H1 (cell line): Measurements from ENCODE around the gene ZFYVE16. TPM values are rescaled to one million over a fixed set of nuclear protein-coding genes. Genes with fewer than 3 reads are reported as not detected.
A peak's percentile ranks its signal among the peaks of the same experiment; 100 is the strongest.
"Not testable (repeated sequence)": the region's sequence is repeated elsewhere in the genome, so short reads cannot be mapped to it uniquely, and the experiment has no call there.

Experiments
- CTCF ChIA-PET: fragments of 300-600 bp; sonication (Branson Sonifier 250); formaldehyde crosslinking; loops from one replicate; lab custom pipeline; 2021; ENCODE audit not compliant: partially characterized antibody; lab: Charles Lee
- POLR2A ChIA-PET: fragments of 300-600 bp; sonication (Branson Sonifier 250); formaldehyde crosslinking; loops from one replicate; lab custom pipeline; 2021; ENCODE audit warnings: inconsistent platforms; ENCODE audit not compliant: partially characterized antibody; lab: Charles Lee
- DNase-seq, 2 experiments: peaks; one replicate each; pipeline versions ENCODE4 v3.0.0 to v3.0.0-alpha.2; 2010 to 2022; ENCODE audit warnings: low spot score in 2 of 2, low read depth in 1 of 2, mixed read lengths in 1 of 2
- FAIRE-seq: peaks from 2 replicates; lab custom pipeline; 2011; peaks lifted over from hg19 to GRCh38; lab: Jason Lieb, UNC
- H2AFZ ChIP-seq: 2 replicates; pipeline ENCODE4 v1.8.1; 2012; ENCODE audit warnings: low read length, inconsistent platforms
- H2AK5ac ChIP-seq: 2 replicates; pipeline ENCODE4 v1.6.1; 2013; ENCODE audit warnings: low read depth, low read length
- H2BK120ac ChIP-seq: replicated peaks from 2 replicates; pipeline ENCODE3; 2013; ENCODE audit warnings: low read depth, low read length, inconsistent platforms
- H2BK12ac ChIP-seq: 2 replicates; pipeline ENCODE4 v1.6.1; 2013; ENCODE audit warnings: low read depth, low read length
- H2BK15ac ChIP-seq: 2 replicates; pipeline ENCODE4 v1.6.1; 2013; ENCODE audit warnings: low read length
- H2BK20ac ChIP-seq: 2 replicates; pipeline ENCODE4 v1.6.1; 2013; ENCODE audit warnings: low read length
- H2BK5ac ChIP-seq: 2 replicates; pipeline ENCODE4 v1.6.1; 2013; ENCODE audit warnings: low read depth, low read length
- H3K14ac ChIP-seq: 2 replicates; pipeline ENCODE4 v1.6.1; 2013; ENCODE audit warnings: inconsistent platforms; ENCODE audit not compliant: insufficient read length
- H3K18ac ChIP-seq: 2 replicates; pipeline ENCODE4 v1.6.1; 2013; ENCODE audit warnings: low read length; ENCODE audit errors: extremely low read depth
- H3K23ac ChIP-seq: 2 replicates; pipeline ENCODE4 v1.6.1; 2013; ENCODE audit warnings: inconsistent platforms; ENCODE audit not compliant: insufficient read length
- H3K23me2 ChIP-seq: 2 replicates; pipeline ENCODE4 v1.6.1; 2013; ENCODE audit warnings: low read depth, low read length
- H3K27ac ChIP-seq: 2 replicates; pipeline ENCODE4 v1.6.1; 2011; ENCODE audit warnings: low read depth, low read length, inconsistent platforms
- H3K27me3 ChIP-seq, 4 experiments: replicated peaks in 1 of 4; 1 replicate in 1 of 4; 2 replicates in 3 of 4; pipeline versions ENCODE4 v1.6.1 to v1.8.1; 2011 to 2013; ENCODE audit warnings: low read length in 3 of 4, mild to moderate bottlenecking in 3 of 4, inconsistent platforms in 2 of 4, mixed read lengths in 2 of 4, moderate library complexity in 1 of 4; ENCODE audit not compliant: control insufficient read depth in 3 of 4, insufficient read depth in 3 of 4; ENCODE audit errors: extremely low read depth in 1 of 4
- H3K36me3 ChIP-seq, 4 experiments: 2 replicates each; pipeline versions ENCODE4 v1.6.1 to v1.8.1; 2011 to 2013; ENCODE audit warnings: mild to moderate bottlenecking in 4 of 4, low read length in 3 of 4, moderate library complexity in 2 of 4, control low read depth in 1 of 4, inconsistent platforms in 1 of 4; ENCODE audit not compliant: insufficient read depth in 4 of 4, control insufficient read depth in 2 of 4
- H3K4ac ChIP-seq: replicated peaks from 2 replicates; pipeline ENCODE3; 2013; ENCODE audit warnings: low read length, low read depth, mixed read lengths, inconsistent platforms; ENCODE audit not compliant: insufficient read length
- H3K4me1 ChIP-seq, 4 experiments: replicated peaks in 1 of 4; 1 replicate in 1 of 4; 2 replicates in 3 of 4; pipeline versions ENCODE4 v1.6.1 to v1.8.1; 2011 to 2013; ENCODE audit warnings: low read length in 3 of 4, inconsistent platforms in 2 of 4, mixed read lengths in 1 of 4; ENCODE audit not compliant: insufficient read depth in 4 of 4, control insufficient read depth in 3 of 4
- H3K4me2 ChIP-seq, 2 experiments: 2 replicates each; pipeline versions ENCODE4 v1.6.1 to v1.8.1; 2011 to 2013; ENCODE audit warnings: low read depth in 2 of 2, low read length in 2 of 2, control low read depth in 1 of 2, inconsistent platforms in 1 of 2, mild to moderate bottlenecking in 1 of 2; ENCODE audit not compliant: insufficient read depth in 1 of 2
- H3K4me3 ChIP-seq, 4 experiments: fragments of 200-600, 300-600 bp in 1 of 4; sonication (generic), shearing (Covaris generic), sonication (Bioruptor Twin) in 1 of 4; 2 replicates each; pipeline versions ENCODE4 v1.5.1 to v1.8.1; 2011 to 2016; ENCODE audit warnings: low read length in 4 of 4, low read depth in 3 of 4, control low read depth in 2 of 4, inconsistent platforms in 2 of 4, mild to moderate bottlenecking in 2 of 4, mixed read lengths in 1 of 4, moderate library complexity in 1 of 4; ENCODE audit not compliant: insufficient read depth in 2 of 4; ENCODE audit errors: extremely low read depth in 1 of 4
- H3K56ac ChIP-seq: replicated peaks from 2 replicates; pipeline ENCODE3; 2013; ENCODE audit warnings: low read depth, mild to moderate bottlenecking, mixed read lengths, low read length, inconsistent platforms; ENCODE audit not compliant: insufficient read length
- H3K79me1 ChIP-seq: 2 replicates; pipeline ENCODE4 v1.6.1; 2013; ENCODE audit warnings: low read depth, low read length, control low read depth
- H3K79me2 ChIP-seq, 2 experiments: 2 replicates each; pipeline versions ENCODE4 v1.6.1 to v1.8.1; 2012 to 2013; ENCODE audit warnings: low read length in 2 of 2, mild to moderate bottlenecking in 2 of 2, inconsistent platforms in 1 of 2; ENCODE audit not compliant: insufficient read depth in 2 of 2, control insufficient read depth in 1 of 2
- H3K9ac ChIP-seq, 4 experiments: replicated peaks in 1 of 4; 1 replicate in 1 of 4; 2 replicates in 3 of 4; pipeline versions ENCODE4 v1.6.1 to v1.8.1; 2011 to 2013; ENCODE audit warnings: low read depth in 3 of 4, low read length in 3 of 4, control low read depth in 2 of 4, mild to moderate bottlenecking in 2 of 4, moderate library complexity in 2 of 4, inconsistent platforms in 1 of 4; ENCODE audit errors: extremely low read depth in 1 of 4
- H3K9me3 ChIP-seq, 2 experiments: 2 replicates each; pipeline versions ENCODE4 v1.6.1 to v1.8.1; 2012 to 2013; ENCODE audit warnings: mild to moderate bottlenecking in 2 of 2, moderate library complexity in 2 of 2, control low read depth in 1 of 2, inconsistent platforms in 1 of 2, low read depth in 1 of 2, low read length in 1 of 2, mixed read lengths in 1 of 2; ENCODE audit not compliant: insufficient read depth in 2 of 2
- H4K20me1 ChIP-seq, 2 experiments: replicated peaks in 1 of 2; 2 replicates each; pipeline versions ENCODE3 to v1.8.1; 2011 to 2013; ENCODE audit warnings: inconsistent platforms in 2 of 2, low read length in 2 of 2, mild to moderate bottlenecking in 1 of 2; ENCODE audit not compliant: insufficient read depth in 2 of 2, control insufficient read depth in 1 of 2
- H4K5ac ChIP-seq: 2 replicates; pipeline ENCODE4 v1.6.1; 2013; ENCODE audit warnings: low read length, low read depth, mixed read lengths, inconsistent platforms; ENCODE audit not compliant: insufficient read length
- H4K8ac ChIP-seq: 2 replicates; pipeline ENCODE4 v1.8.0; 2013; ENCODE audit warnings: mild to moderate bottlenecking, moderate library complexity, low read length, inconsistent platforms; ENCODE audit not compliant: insufficient read depth; ENCODE audit errors: extremely low read depth
- H4K91ac ChIP-seq: replicated peaks from 2 replicates; pipeline ENCODE3; 2013; ENCODE audit warnings: low read length, mixed read lengths, inconsistent platforms; ENCODE audit not compliant: insufficient read length
- ASH2L ChIP-seq: fragments of 200-600, 300-600 bp; sonication (generic); IDR thresholded peaks from one replicate; pipeline ENCODE4 v1.7.1; 2017; ENCODE audit warnings: low read length
- CEBPB ChIP-seq: IDR thresholded peaks from 2 replicates; pipeline ENCODE4 v1.6.1; 2012; ENCODE audit warnings: low read depth, low read length
- NANOG ChIP-seq: IDR thresholded peaks from 2 replicates; pipeline ENCODE4 v1.6.1; 2011; ENCODE audit warnings: low read length, low read depth, mild to moderate bottlenecking, inconsistent platforms; ENCODE audit not compliant: insufficient read depth, poor library complexity, severe bottlenecking
- POLR2A ChIP-seq, 2 experiments: IDR thresholded peaks; 1 replicate in 1 of 2; 2 replicates in 1 of 2; pipeline ENCODE4 v1.6.1; 2011; ENCODE audit warnings: low read depth in 2 of 2, low read length in 2 of 2, mild to moderate bottlenecking in 2 of 2; ENCODE audit errors: control extremely low read depth in 1 of 2
- RBBP5 ChIP-seq: IDR thresholded peaks from 2 replicates; pipeline ENCODE4 v1.7.1; 2012; ENCODE audit warnings: low read depth, mild to moderate bottlenecking, inconsistent platforms, low read length, moderate library complexity, borderline replicate concordance
- SP1 ChIP-seq: IDR thresholded peaks from 2 replicates; pipeline ENCODE4 v1.6.1; 2011; ENCODE audit warnings: low read depth, low read length
- TAF1 ChIP-seq: IDR thresholded peaks from 2 replicates; pipeline ENCODE4 v1.6.1; 2011; ENCODE audit warnings: mild to moderate bottlenecking, low read depth, low read length
- TEAD4 ChIP-seq: IDR thresholded peaks from 2 replicates; pipeline ENCODE4 v1.6.1; 2012; ENCODE audit warnings: low read depth, low read length, inconsistent platforms, mixed read lengths
- WGBS, 2 experiments: shearing (Covaris generic) in 1 of 2; methylation state at CpG; one replicate each; pipeline versions ENCODE4 v1.1.6 to v1.1.7; 2013 to 2015; ENCODE audit warnings: low lambda C conversion rate in 2 of 2, mixed read lengths in 2 of 2, inconsistent platforms in 1 of 2, low coverage in 1 of 2, missing lambda C conversion rate in 1 of 2; ENCODE audit not compliant: insufficient replicate concordance in 2 of 2, insufficient coverage in 1 of 2, insufficient read length in 1 of 2; ENCODE audit errors: extremely low coverage in 1 of 2, missing lambda C conversion rate in 1 of 2; 5-methylcytosine and 5-hydroxymethylcytosine counted together
- polyA plus RNA-seq, 7 experiments: library from polyadenylated mRNA; depleted of rRNA in 3 of 7; stranded (reverse) in 5 of 7; unstranded in 2 of 7; fragments of >200 nt in 5 of 7; fragments of 200-250 nt in 2 of 7; gene quantifications; 1 replicate in 5 of 7; 2 replicates in 1 of 7; 4 replicates in 1 of 7; pipeline versions ENCODE4 v1.2.1 to v1.2.3, GENCODE V29; 2011 to 2013; ENCODE audit warnings: missing spikeins in 2 of 7, mixed read lengths in 2 of 7
- total RNA-seq: library from RNA; stranded (reverse); fragmentation: NEBNext Ultra II Directional; extraction: Animal tissue kit (Norgen Biotek cat#: 25700); gene quantifications from 2 replicates; pipeline ENCODE4 v1.2.1, GENCODE V29; 2021

ZFYVE16 gene
- total and polyA plus RNA-seq, 2 of the 8 experiments (the other 6 are each of a cell fraction or from before 2014, with no cell fraction given) = 3.6 to 24.2 TPM

DNA sequence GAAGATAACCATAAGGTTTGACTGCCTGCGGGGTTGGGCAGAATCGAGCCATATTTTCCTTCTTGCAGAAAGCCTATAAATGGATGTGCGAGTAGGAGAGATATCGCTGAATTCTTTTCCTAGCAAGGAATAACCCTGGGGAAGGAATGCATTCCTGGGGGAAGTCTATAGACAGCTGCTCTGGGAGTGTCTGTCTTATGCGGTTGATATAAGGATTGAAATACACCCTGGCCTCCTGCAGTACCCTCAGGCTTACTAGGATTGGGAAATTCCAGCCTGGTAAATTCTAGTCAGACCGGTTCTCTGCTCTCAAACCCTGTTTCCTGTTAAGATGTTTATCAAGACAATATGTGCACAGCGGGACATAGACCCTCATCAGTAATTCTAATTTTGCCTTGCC, 85.6 kb downstream of the ZFYVE16 start:
- H4K8ac ChIP-seq, H3K9me3 ChIP-seq, H2BK120ac ChIP-seq, H3K23me2 ChIP-seq, H3K56ac ChIP-seq, H3K79me2 ChIP-seq, FAIRE-seq, H2AFZ ChIP-seq, H3K27me3 ChIP-seq, H2AK5ac ChIP-seq, H4K91ac ChIP-seq, H3K79me1 ChIP-seq, H3K18ac ChIP-seq, H2BK12ac ChIP-seq, H3K9ac ChIP-seq, H2BK15ac ChIP-seq, H3K23ac ChIP-seq, H4K20me1 ChIP-seq, H4K5ac ChIP-seq, H3K36me3 ChIP-seq, H3K4ac ChIP-seq, H3K14ac ChIP-seq: not testable (repeated sequence)
- ChIA-PET CTCF (interaction anchor here (1.2 to 2.3 kb wide), 2 partner anchors 12 to 13 kb away, joined by 3 to 7 read pairs; no protein-coding TSS in a partner anchor), POLR2A (interaction anchor here (0.9 to 2.9 kb wide), 4 partner anchors 9 to 158 kb away, joined by 3 to 13 read pairs (median 5); partner anchors contain the start of gene ANKRD34B)
- peaks cover 0 to 21% (median 11%) of the 10 kb centered on the region in 4 experiments; a peak in 4 of 7 replicates for H3K4me1 ChIP-seq
- H2BK20ac ChIP-seq = peak overlapping the region; percentile 76; the same call in 1 of the 2 replicates
- H3K4me3 ChIP-seq = peak overlapping the region in 3 of 4 experiments; percentile 11 to 40 (median 12); a peak in 3 of 8 replicates
- H3K27ac ChIP-seq = 0 out of 2 replicates have a peak overlapping the region, but pooled peaks have one; percentile 42
- peak in 1 of 2 experiments; percentile 3 for DNase-seq
- 0 out of 2 replicates have a peak, but pooled peaks have one; percentile 22 for TF ChIP-seq TAF1
- TF ChIP-seq SP1 = peak; percentile 76
- TF ChIP-seq NANOG = peak; percentile 28
- peak in 1 of 2 experiments; percentile 24; a peak in 1 of 3 replicates for TF ChIP-seq POLR2A (IDR thresholded peaks at IDR 0.05; ENCODE audit: control extremely low read depth in 1 of 2, low read depth in 2 of 2, low read length in 2 of 2)
- peak; percentile 71 for TF ChIP-seq CEBPB
- TF ChIP-seq RBBP5 = peak; percentile 88; the same call in 1 of the 2 replicates
- peak; percentile 87 for TF ChIP-seq ASH2L
- peak; percentile 56 for TF ChIP-seq TEAD4
- WGBS, 2 experiments = 38% methylated on average over 7 of the region's 7 CpGs; no CpG with 5 or more reads in 1 of the 2 experiments
- peak overlapping the region; percentile 53; the same call in 1 of the 2 replicates for H2BK5ac ChIP-seq
- peak overlapping the region in 1 of 2 experiments; percentile 47; a peak in 3 of 4 replicates for H3K4me2 ChIP-seq
